RKO (cell line): ENCODE measurements around the gene PSMD4.
"Not testable (repeated sequence)": the region's sequence is repeated elsewhere in the genome, so short reads cannot be mapped to it uniquely, and the experiment has no call there.

Experiments
- DNase-seq: peaks from one replicate; pipeline ENCODE4 v3.0.0-alpha.2; 2016; ENCODE audit warnings: low spot score

Gene PSMD4

GRCh38 chr1:151254217-151255213, at the start of gene PSMD4:
Gene PSMD4 (plus strand): TSS chr1:151254734. CDS start chr1:151254783, 49 bp downstream.
- peak; percentile 97 for DNase-seq

GRCh38 chr1:151205381-151205965, 49.1 kb upstream of the PSMD4 start:
- DNase-seq: not testable (repeated sequence)

GRCh38 chr1:151210830-151211229, 43.7 kb upstream of the PSMD4 start:
- DNase-seq: peak; percentile 38

GRCh38 chr1:151211972-151212705, 42.4 kb upstream of the PSMD4 start:
- DNase-seq: no peak

GRCh38 chr1:151213560-151213959, 41.0 kb upstream of the PSMD4 start:
- DNase-seq: no peak

GRCh38 chr1:151221616-151222015, 32.9 kb upstream of the PSMD4 start:
- DNase-seq: no peak

GRCh38 chr1:151222130-151222529, 32.4 kb upstream of the PSMD4 start:
- DNase-seq: no peak

- DNase-seq: no peak
Observed at GRCh38 chr1:151235235-151235634, 19.3 kb upstream of the PSMD4 start.

- no peak for DNase-seq
Observed at GRCh38 chr1:151237678-151238466, 16.7 kb upstream of the PSMD4 start.

- DNase-seq: peak; percentile 29
Observed at GRCh38 chr1:151238467-151238739, 16.1 kb upstream of the PSMD4 start.

GRCh38 chr1:151242442-151242841, 12.1 kb upstream of the PSMD4 start:
- DNase-seq: no peak

- DNase-seq: no peak
Observed at GRCh38 chr1:151243683-151244216, 10.8 kb upstream of the PSMD4 start.

- DNase-seq: no peak
Observed at GRCh38 chr1:151246786-151247185, 7.7 kb upstream of the PSMD4 start.

- DNase-seq: peak; percentile 94
Observed at GRCh38 chr1:151251656-151252470, 2.7 kb upstream of the PSMD4 start.

GRCh38 chr1:151255381-151255780, 847 bp downstream of the PSMD4 start:
- peak; percentile 62 for DNase-seq

- DNase-seq: no peak
Observed at GRCh38 chr1:151259351-151259750, 4.8 kb downstream of the PSMD4 start.

- DNase-seq: no peak
Observed at GRCh38 chr1:151265446-151266236, 11.1 kb downstream of the PSMD4 start.

- no peak for DNase-seq
Observed at GRCh38 chr1:151266315-151266714, 11.8 kb downstream of the PSMD4 start.

- DNase-seq: no peak
Observed at GRCh38 chr1:151266821-151267220, 12.3 kb downstream of the PSMD4 start.

- DNase-seq: no peak
Observed at GRCh38 chr1:151267760-151268159, 13.2 kb downstream of the PSMD4 start.
